Uterus (tissue), 2 donors: Measurements from ENCODE around the gene MORN4.

ENCODE experiments used
- POLR2A ChIP-seq, 2 donors: fragments of 450-650 bp; IDR thresholded peaks; one replicate each; pipeline ENCODE4 v1.6.1; 2016; ENCODE audit warnings: antibody characterized with exemption in 2 of 2, mild to moderate bottlenecking in 1 of 2, moderate library complexity in 1 of 2
- TF ChIP-seq, protein P1 (sequence below), 4 experiments: fragments of 200-600 bp in 2 of 4; fragments of 450-650 bp in 2 of 4; sonication (generic) in 2 of 4; IDR thresholded peaks; one replicate each; pipeline ENCODE4 v1.5.1; 2016 to 2019; ENCODE audit warnings: antibody characterized with exemption in 4 of 4, mild to moderate bottlenecking in 2 of 4, moderate library complexity in 1 of 4

DNA sequence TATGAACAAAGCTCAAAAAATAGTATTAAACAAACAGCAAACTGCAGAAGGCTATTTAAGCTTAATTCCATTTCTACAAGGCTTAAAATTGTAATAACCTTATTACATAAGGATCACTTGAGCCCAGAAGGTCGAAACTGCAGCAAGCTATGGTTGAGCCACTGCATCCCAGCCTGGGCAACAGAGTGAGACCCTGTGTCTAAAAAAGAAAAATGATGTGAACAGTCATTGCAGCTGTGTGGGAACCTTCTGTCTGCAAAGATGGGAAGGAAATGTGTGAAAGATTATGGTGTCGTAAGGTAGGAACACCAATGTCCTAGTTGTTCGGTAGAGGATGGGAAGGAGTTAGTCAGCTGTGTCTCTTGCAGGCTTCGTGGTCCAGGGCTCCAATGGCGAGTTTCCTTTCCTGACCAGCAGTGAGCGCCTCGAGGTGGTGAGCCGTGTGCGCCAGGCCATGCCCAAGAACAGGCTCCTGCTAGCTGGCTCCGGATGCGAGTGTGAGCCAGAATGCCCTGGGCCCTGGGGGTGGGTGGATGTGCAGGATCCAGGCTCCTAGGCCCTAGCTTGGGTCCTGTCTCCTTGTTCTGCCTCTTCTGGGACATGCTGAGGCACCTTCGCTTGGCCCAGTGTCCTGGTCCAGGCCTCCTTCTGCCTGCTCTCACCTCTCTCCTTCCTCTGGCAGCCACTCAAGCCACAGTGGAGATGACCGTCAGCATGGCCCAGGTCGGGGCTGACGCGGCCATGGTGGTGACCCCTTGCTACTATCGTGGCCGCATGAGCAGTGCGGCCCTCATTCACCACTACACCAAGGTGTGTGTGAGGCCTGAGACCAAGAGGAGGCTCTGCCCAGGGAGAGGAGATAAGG is 34.7 kb downstream of the MORN4 start:
- TF ChIP-seq, protein P1, sequence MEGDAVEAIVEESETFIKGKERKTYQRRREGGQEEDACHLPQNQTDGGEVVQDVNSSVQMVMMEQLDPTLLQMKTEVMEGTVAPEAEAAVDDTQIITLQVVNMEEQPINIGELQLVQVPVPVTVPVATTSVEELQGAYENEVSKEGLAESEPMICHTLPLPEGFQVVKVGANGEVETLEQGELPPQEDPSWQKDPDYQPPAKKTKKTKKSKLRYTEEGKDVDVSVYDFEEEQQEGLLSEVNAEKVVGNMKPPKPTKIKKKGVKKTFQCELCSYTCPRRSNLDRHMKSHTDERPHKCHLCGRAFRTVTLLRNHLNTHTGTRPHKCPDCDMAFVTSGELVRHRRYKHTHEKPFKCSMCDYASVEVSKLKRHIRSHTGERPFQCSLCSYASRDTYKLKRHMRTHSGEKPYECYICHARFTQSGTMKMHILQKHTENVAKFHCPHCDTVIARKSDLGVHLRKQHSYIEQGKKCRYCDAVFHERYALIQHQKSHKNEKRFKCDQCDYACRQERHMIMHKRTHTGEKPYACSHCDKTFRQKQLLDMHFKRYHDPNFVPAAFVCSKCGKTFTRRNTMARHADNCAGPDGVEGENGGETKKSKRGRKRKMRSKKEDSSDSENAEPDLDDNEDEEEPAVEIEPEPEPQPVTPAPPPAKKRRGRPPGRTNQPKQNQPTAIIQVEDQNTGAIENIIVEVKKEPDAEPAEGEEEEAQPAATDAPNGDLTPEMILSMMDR (IDR thresholded peaks at IDR 0.05) = no peak
- no peak for TF ChIP-seq POLR2A (IDR thresholded peaks at IDR 0.05)
